Activated CD8-positive, alpha-beta T cell treated with anti-CD3 and anti-CD28 coated beads for 36 hours (primary cell): ENCODE data around the gene APPBP2. TPM values are rescaled to one million over a fixed set of nuclear protein-coding genes. Genes with fewer than 3 reads are reported as not detected.
"Not testable (repeated sequence)": the region's sequence is repeated elsewhere in the genome, so short reads cannot be mapped to it uniquely, and the experiment has no call there.

ENCODE experiments used
- ATAC-seq: fragments of 200-7000 bp; cut with Tn5 transposase; one replicate; pipeline ENCODE4 v1.10.0; 2021; ENCODE audit warnings: mild to moderate bottlenecking, moderate library complexity
- CTCF ChIA-PET: fragments of 350-600 bp; sonication (Branson Sonifier 250); formaldehyde crosslinking; loops from one replicate; lab custom pipeline; 2021; ENCODE audit warnings: antibody characterized with exemption; lab: Charles Lee
- POLR2A ChIA-PET: fragments of 350-600 bp; sonication (Branson Sonifier 250); formaldehyde crosslinking; loops from one replicate; lab custom pipeline; 2021; ENCODE audit warnings: antibody characterized with exemption; lab: Charles Lee
- DNase-seq: peaks from one replicate; pipeline ENCODE4 v3.0.0-alpha.2; 2020
- H3K27ac Mint-ChIP-seq: one replicate; pipeline ENCODE4 v1.8.0; 2021; ENCODE audit warnings: mild to moderate bottlenecking, mixed read lengths
- H3K27me3 Mint-ChIP-seq: one replicate; pipeline ENCODE4 v1.8.0; 2021; ENCODE audit warnings: mixed read lengths
- H3K36me3 Mint-ChIP-seq: one replicate; pipeline ENCODE4 v1.8.0; 2021; ENCODE audit warnings: low read depth, mixed read lengths
- H3K4me1 Mint-ChIP-seq: one replicate; pipeline ENCODE4 v1.8.0; 2021; ENCODE audit warnings: low read depth, mixed read lengths
- H3K4me3 Mint-ChIP-seq: one replicate; pipeline ENCODE4 v1.8.0; 2021; ENCODE audit warnings: mild to moderate bottlenecking, moderate library complexity, mixed read lengths
- H3K9me3 Mint-ChIP-seq: one replicate; pipeline ENCODE4 v1.8.0; 2021; ENCODE audit warnings: mixed read lengths
- CTCF ChIP-seq: fragments of 200-600 bp; IDR thresholded peaks from one replicate; pipeline ENCODE4 v1.8.0; 2022; ENCODE audit warnings: antibody characterized with exemption, mild to moderate bottlenecking
- intact Hi-C: fragments of 100-400 bp; cut with micrococcal nuclease; formaldehyde crosslinking; loops from one replicate; pipeline ENCODE4 v1.10.0; 2022
- total RNA-seq, 2 experiments: library from RNA; stranded (reverse); gene quantifications; one replicate each; pipeline ENCODE4 v1.2.3, GENCODE V29; 2021

The APPBP2 gene
- total RNA-seq, 2 experiments from 2014 or later, result 22.5 to 22.8 TPM

- no peak for TF ChIP-seq CTCF
- POLR2A ChIA-PET, result interaction anchor here (1.2 to 1.4 kb wide), 2 partner anchors 13 to 76 kb away, joined by 3 read pairs; no protein-coding TSS in a partner anchor
- peaks cover 34% of the 10 kb centered on the region for H3K4me1 Mint-ChIP-seq
- H3K9me3 Mint-ChIP-seq, result no peaks in the 10 kb centered on the region
- intact Hi-C loops, result no loop called here
- no peak overlapping the region for H3K4me3 Mint-ChIP-seq
- DNase-seq, result no peak
- peaks cover 11% of the 10 kb centered on the region for H3K36me3 Mint-ChIP-seq
- no peaks in the 10 kb centered on the region for H3K27me3 Mint-ChIP-seq
- no peak for ATAC-seq
- CTCF ChIA-PET, result interaction anchor here (1.3 to 1.6 kb wide), 2 partner anchors 47 to 115 kb away, joined by 4 to 6 read pairs; no protein-coding TSS in a partner anchor
- no peak overlapping the region for H3K27ac Mint-ChIP-seq
These were observed 3.0 kb downstream of the APPBP2 start for GRCh38 chr17:60522889-60523626.

- CTCF ChIA-PET, result interaction anchor here (0.9 kb wide), 1 partner anchor 99 kb away, joined by 3 read pairs; no protein-coding TSS in a partner anchor
- intact Hi-C loops, result no loop called here
- Mint-ChIP-seq H3K4me1 (peaks cover 33% of the 10 kb centered on the region), H3K27ac (no peak overlapping the region), H3K4me3 (no peak overlapping the region), H3K36me3 (peaks cover 13% of the 10 kb centered on the region), H3K9me3 (no peaks in the 10 kb centered on the region), H3K27me3 (no peaks in the 10 kb centered on the region)
- no peak for ATAC-seq
- TF ChIP-seq CTCF, result no peak
- POLR2A ChIA-PET, result no interaction called here
- no peak for DNase-seq
These were observed 6.2 kb downstream of the APPBP2 start for GRCh38 chr17:60519795-60520194.

- H3K36me3 Mint-ChIP-seq, result peaks cover 13% of the 10 kb centered on the region
- ATAC-seq, intact Hi-C loops, POLR2A ChIA-PET, DNase-seq, H3K27ac Mint-ChIP-seq, H3K27me3 Mint-ChIP-seq, H3K4me3 Mint-ChIP-seq, H3K9me3 Mint-ChIP-seq: not testable (repeated sequence)
- CTCF ChIA-PET, result interaction anchor here (0.9 kb wide), 1 partner anchor 57 kb away, joined by 3 read pairs; no protein-coding TSS in a partner anchor
- peaks cover 15% of the 10 kb centered on the region for H3K4me1 Mint-ChIP-seq
These were observed 10.4 kb downstream of the APPBP2 start for GRCh38 chr17:60515683-60516082.

GRCh38 chr17:60515199-60515598 is 10.8 kb downstream of the APPBP2 start:
- DNase-seq, ATAC-seq, H3K27me3 Mint-ChIP-seq, POLR2A ChIA-PET, H3K4me3 Mint-ChIP-seq, H3K9me3 Mint-ChIP-seq, H3K27ac Mint-ChIP-seq, intact Hi-C loops: not testable (repeated sequence)
- H3K4me1 Mint-ChIP-seq, result peaks cover 14% of the 10 kb centered on the region
- CTCF ChIA-PET, result interaction anchor here (0.9 kb wide), 1 partner anchor 56 kb away, joined by 3 read pairs; no protein-coding TSS in a partner anchor
- peaks cover 11% of the 10 kb centered on the region for H3K36me3 Mint-ChIP-seq

- TF ChIP-seq CTCF, result no peak
- ChIA-PET POLR2A (no interaction called here), CTCF (no interaction called here)
- Mint-ChIP-seq H3K36me3 (peaks cover 11% of the 10 kb centered on the region), H3K4me3 (no peak overlapping the region), H3K4me1 (peaks cover 16% of the 10 kb centered on the region), H3K27ac (no peak overlapping the region), H3K27me3 (no peaks in the 10 kb centered on the region), H3K9me3 (no peaks in the 10 kb centered on the region)
- no peak for ATAC-seq
- DNase-seq, result no peak
- intact Hi-C loops, result no loop called here
These were observed 11.5 kb downstream of the APPBP2 start for GRCh38 chr17:60514500-60514899.

- intact Hi-C loops, result no loop called here
- Mint-ChIP-seq H3K27me3 (no peaks in the 10 kb centered on the region), H3K27ac (no peak overlapping the region), H3K4me3 (no peak overlapping the region), H3K36me3 (peaks cover 11% of the 10 kb centered on the region), H3K9me3 (no peaks in the 10 kb centered on the region), H3K4me1 (peaks cover 16% of the 10 kb centered on the region)
- no peak for ATAC-seq
- no peak for DNase-seq
- ChIA-PET POLR2A (no interaction called here), CTCF (no interaction called here)
- no peak for TF ChIP-seq CTCF
These were observed 12.0 kb downstream of the APPBP2 start for GRCh38 chr17:60514053-60514452.
